H9 (cell line): ENCODE data around the gene BCL11B. TPM values are rescaled to one million over a fixed set of nuclear protein-coding genes. Genes with fewer than 3 reads are reported as not detected.

Experiments used
- DNase-seq: peaks from one replicate; pipeline ENCODE4 v3.0.0-alpha.2; 2017
- H2AFZ ChIP-seq: one replicate; pipeline ENCODE4 v1.6.1; 2013; ENCODE audit warnings: mild to moderate bottlenecking, low read length, control low read depth, moderate library complexity
- H2AK5ac ChIP-seq: 2 replicates; pipeline ENCODE4 v1.6.1; 2013; ENCODE audit warnings: low read length, control low read depth, mixed read lengths; ENCODE audit not compliant: insufficient read length
- H2BK120ac ChIP-seq: one replicate; pipeline ENCODE4 v1.6.1; 2013; ENCODE audit warnings: low read depth, mild to moderate bottlenecking, low read length, control low read depth, inconsistent platforms; ENCODE audit not compliant: poor library complexity, severe bottlenecking
- H2BK12ac ChIP-seq: 2 replicates; pipeline ENCODE4 v1.6.1; 2013; ENCODE audit warnings: low read length, control low read depth, mixed read lengths, low read depth; ENCODE audit not compliant: insufficient read length
- H2BK15ac ChIP-seq: 2 replicates; pipeline ENCODE4 v1.6.1; 2013; ENCODE audit warnings: low read depth, low read length, control low read depth
- H2BK20ac ChIP-seq: one replicate; pipeline ENCODE4 v1.6.1; 2013; ENCODE audit warnings: low read depth, mild to moderate bottlenecking, low read length, control low read depth, inconsistent platforms; ENCODE audit not compliant: poor library complexity, severe bottlenecking
- H2BK5ac ChIP-seq: 2 replicates; pipeline ENCODE4 v1.6.1; 2013; ENCODE audit warnings: low read length, control low read depth, mixed read lengths; ENCODE audit not compliant: insufficient read length
- H3K14ac ChIP-seq: 2 replicates; pipeline ENCODE4 v1.6.1; 2013; ENCODE audit warnings: low read length, control low read depth; ENCODE audit not compliant: insufficient read depth
- H3K18ac ChIP-seq: 2 replicates; pipeline ENCODE4 v1.6.1; 2013; ENCODE audit warnings: low read depth, mild to moderate bottlenecking, mixed read lengths, low read length, control low read depth; ENCODE audit not compliant: insufficient read length
- H3K23ac ChIP-seq: 2 replicates; pipeline ENCODE4 v1.6.1; 2013; ENCODE audit warnings: low read length, control low read depth, mixed read lengths, low read depth; ENCODE audit not compliant: insufficient read length
- H3K23me2 ChIP-seq: 2 replicates; pipeline ENCODE4 v1.6.1; 2013; ENCODE audit warnings: low read depth, mild to moderate bottlenecking, mixed read lengths, low read length, control low read depth; ENCODE audit not compliant: insufficient read length, poor library complexity, severe bottlenecking
- H3K27ac ChIP-seq: 2 replicates; pipeline ENCODE4 v1.5.1; 2013; ENCODE audit warnings: low read length, control low read depth, mixed read lengths, low read depth; ENCODE audit not compliant: insufficient read length
- H3K27me3 ChIP-seq: 2 replicates; pipeline ENCODE4 v1.6.1; 2013; ENCODE audit warnings: low read length, control low read depth, inconsistent platforms; ENCODE audit not compliant: insufficient read depth
- H3K4ac ChIP-seq: 2 replicates; pipeline ENCODE4 v1.6.1; 2013; ENCODE audit warnings: low read depth, mild to moderate bottlenecking, control low read depth, inconsistent platforms, low read length, moderate library complexity
- H3K4me1 ChIP-seq: 2 replicates; pipeline ENCODE4 v1.6.1; 2013; ENCODE audit warnings: low read length, control low read depth, inconsistent platforms; ENCODE audit not compliant: insufficient read depth
- H3K4me2 ChIP-seq: 2 replicates; pipeline ENCODE4 v1.6.1; 2013; ENCODE audit warnings: low read length, control low read depth, mixed read lengths; ENCODE audit not compliant: insufficient read length, insufficient read depth
- H3K56ac ChIP-seq: 2 replicates; pipeline ENCODE4 v1.6.1; 2013; ENCODE audit warnings: low read depth, mild to moderate bottlenecking, mixed read lengths, low read length, control low read depth; ENCODE audit not compliant: insufficient read length
- H3K79me1 ChIP-seq: 2 replicates; pipeline ENCODE4 v1.6.1; 2013; ENCODE audit warnings: low read depth, mild to moderate bottlenecking, moderate library complexity, low read length, control low read depth, inconsistent platforms; ENCODE audit not compliant: insufficient read depth, poor library complexity, severe bottlenecking
- H3K79me2 ChIP-seq: 2 replicates; pipeline ENCODE4 v1.6.1; 2013; ENCODE audit warnings: low read length, control low read depth, inconsistent platforms; ENCODE audit not compliant: insufficient read depth
- H3K9ac ChIP-seq: 2 replicates; pipeline ENCODE4 v1.6.1; 2013; ENCODE audit warnings: low read length, control low read depth, mixed read lengths; ENCODE audit not compliant: insufficient read length; ENCODE audit errors: extremely low read depth
- H3K9me3 ChIP-seq: one replicate; pipeline ENCODE4 v1.6.1; 2013; ENCODE audit warnings: low read depth, low read length, inconsistent platforms; ENCODE audit not compliant: control insufficient read depth
- H3T11ph ChIP-seq: one replicate; pipeline ENCODE4 v1.6.1; 2013; ENCODE audit warnings: mild to moderate bottlenecking, low read length, control low read depth, inconsistent platforms
- H4K20me1 ChIP-seq: one replicate; pipeline ENCODE4 v1.6.1; 2013; ENCODE audit not compliant: control insufficient read depth, insufficient read length, insufficient read depth
- H4K5ac ChIP-seq: 2 replicates; pipeline ENCODE4 v1.6.1; 2013; ENCODE audit warnings: low read depth, mild to moderate bottlenecking, mixed read lengths, low read length, control low read depth; ENCODE audit not compliant: insufficient read length
- H4K8ac ChIP-seq: replicated peaks from 2 replicates; pipeline ENCODE4 v1.6.1; 2013; ENCODE audit warnings: low read length, control low read depth, mixed read lengths, low read depth; ENCODE audit not compliant: insufficient read length
- H4K91ac ChIP-seq: 2 replicates; pipeline ENCODE4 v1.6.1; 2013; ENCODE audit warnings: low read depth, mild to moderate bottlenecking, moderate library complexity, mixed read lengths, low read length, control low read depth; ENCODE audit not compliant: insufficient read length
- H3K27ac Mint-ChIP-seq, 3 experiments: 2 replicates in 2 of 3; 3 replicates in 1 of 3; pipeline ENCODE4 v1.8.0; 2020 to 2021; ENCODE audit warnings: mixed read lengths in 3 of 3, mild to moderate bottlenecking in 1 of 3, moderate library complexity in 1 of 3
- H3K27me3 Mint-ChIP-seq: 2 replicates; pipeline ENCODE4 v1.8.0; 2021; ENCODE audit warnings: low read depth, mild to moderate bottlenecking, moderate library complexity, mixed read lengths
- H3K36me3 Mint-ChIP-seq, 3 experiments: 2 replicates in 2 of 3; 3 replicates in 1 of 3; pipeline ENCODE4 v1.8.0; 2020 to 2021; ENCODE audit warnings: low read depth in 3 of 3, mixed read lengths in 3 of 3; ENCODE audit not compliant: insufficient read depth in 1 of 3
- H3K4me1 Mint-ChIP-seq, 2 experiments: 2 replicates each; pipeline ENCODE4 v1.8.0; 2020; ENCODE audit warnings: mixed read lengths in 2 of 2
- H3K4me3 Mint-ChIP-seq, 2 experiments: 2 replicates in 1 of 2; 3 replicates in 1 of 2; pipeline ENCODE4 v1.8.0; 2020 to 2021; ENCODE audit warnings: mild to moderate bottlenecking in 2 of 2, mixed read lengths in 2 of 2, moderate library complexity in 1 of 2
- H3K9me3 Mint-ChIP-seq, 2 experiments: 2 replicates in 1 of 2; 3 replicates in 1 of 2; pipeline ENCODE4 v1.8.0; 2020; ENCODE audit warnings: mild to moderate bottlenecking in 2 of 2, mixed read lengths in 2 of 2, moderate library complexity in 1 of 2
- CTCF ChIP-seq: fragments of 200-600 bp; sonication (generic); conservative IDR thresholded peaks from 3 replicates; pipeline ENCODE4 v1.8.0; 2021; ENCODE audit warnings: antibody characterized with exemption, mild to moderate bottlenecking
- WGBS: extraction: QIAGEN DNeasy Blood & Tissue Kit; methylation state at CpG from one replicate; pipeline ENCODE4 v1.1.7; 2013; ENCODE audit warnings: missing lambda C conversion rate, low lambda C conversion rate, mixed read lengths; ENCODE audit not compliant: insufficient read length; ENCODE audit errors: extremely low coverage; 5-methylcytosine and 5-hydroxymethylcytosine counted together
- total RNA-seq: library from RNA; stranded (reverse); gene quantifications from 2 replicates; pipeline ENCODE4 v1.2.1, GENCODE V29; 2021

The BCL11B gene
- total RNA-seq, 1 experiment from 2014 or later, result 4.9 TPM

GRCh38 chr14:99179506-99179905 lies 92.5 kb downstream of the BCL11B start:
- no peak overlapping the region for H3K4me3 Mint-ChIP-seq
- no peak overlapping the region for H2AK5ac ChIP-seq
- H3K56ac ChIP-seq, result no peak overlapping the region
- no peaks in the 10 kb centered on the region for H3K79me2 ChIP-seq
- no peak overlapping the region for H2BK12ac ChIP-seq
- H3K79me1 ChIP-seq, result no peaks in the 10 kb centered on the region
- no peak overlapping the region for H4K8ac ChIP-seq
- no peak overlapping the region for H2BK5ac ChIP-seq
- no peak overlapping the region for H2BK20ac ChIP-seq
- no peak overlapping the region for H3K27ac ChIP-seq
- H3K9me3 ChIP-seq, result no peaks in the 10 kb centered on the region
- no peak overlapping the region for H4K5ac ChIP-seq
- H3K27ac Mint-ChIP-seq, result no peak overlapping the region
- peaks cover 9 to 10% of the 10 kb centered on the region in 2 experiments; a peak in 2 of 4 replicates for H3K4me1 Mint-ChIP-seq
- no peak for DNase-seq
- no peak overlapping the region for H2AFZ ChIP-seq
- peaks cover 2% of the 10 kb centered on the region for H4K20me1 ChIP-seq
- H3K23ac ChIP-seq, result no peak overlapping the region
- H3K14ac ChIP-seq, result no peak overlapping the region
- no peaks in the 10 kb centered on the region for H3K23me2 ChIP-seq
- no peak overlapping the region for H3K4me2 ChIP-seq
- H3K18ac ChIP-seq, result no peak overlapping the region
- no CpG with 5 or more reads among the region's 9 CpGs for WGBS
- no peaks in the 10 kb centered on the region for H3K27me3 Mint-ChIP-seq
- H3K4me1 ChIP-seq, result no peaks in the 10 kb centered on the region
- H3K4ac ChIP-seq, result no peak overlapping the region
- no peaks in the 10 kb centered on the region for H3K9me3 Mint-ChIP-seq
- no peak overlapping the region for H3K9ac ChIP-seq
- H2BK15ac ChIP-seq, result no peak overlapping the region
- H3K36me3 Mint-ChIP-seq, result peaks cover 0 to 1% (median 0%) of the 10 kb centered on the region in 3 experiments; a peak in 1 of 7 replicates
- no peak overlapping the region for H3T11ph ChIP-seq
- H4K91ac ChIP-seq, result no peak overlapping the region
- TF ChIP-seq CTCF, result no peak
- no peaks in the 10 kb centered on the region for H3K27me3 ChIP-seq
- no peak overlapping the region for H2BK120ac ChIP-seq
